Hematopoietic multipotent progenitor cell treated with erythropoietin and hydrocortisone succinate and interleukin-3 and kit ligand, for 4 days (in vitro differentiated cells): ENCODE data around the gene SLC29A3.
A peak's percentile ranks its signal among the peaks of the same experiment; 100 is the strongest.

ENCODE experiments used
- DNase-seq: peaks from one replicate; pipeline ENCODE4 v3.0.0-alpha.2; 2015

Gene SLC29A3

DNA sequence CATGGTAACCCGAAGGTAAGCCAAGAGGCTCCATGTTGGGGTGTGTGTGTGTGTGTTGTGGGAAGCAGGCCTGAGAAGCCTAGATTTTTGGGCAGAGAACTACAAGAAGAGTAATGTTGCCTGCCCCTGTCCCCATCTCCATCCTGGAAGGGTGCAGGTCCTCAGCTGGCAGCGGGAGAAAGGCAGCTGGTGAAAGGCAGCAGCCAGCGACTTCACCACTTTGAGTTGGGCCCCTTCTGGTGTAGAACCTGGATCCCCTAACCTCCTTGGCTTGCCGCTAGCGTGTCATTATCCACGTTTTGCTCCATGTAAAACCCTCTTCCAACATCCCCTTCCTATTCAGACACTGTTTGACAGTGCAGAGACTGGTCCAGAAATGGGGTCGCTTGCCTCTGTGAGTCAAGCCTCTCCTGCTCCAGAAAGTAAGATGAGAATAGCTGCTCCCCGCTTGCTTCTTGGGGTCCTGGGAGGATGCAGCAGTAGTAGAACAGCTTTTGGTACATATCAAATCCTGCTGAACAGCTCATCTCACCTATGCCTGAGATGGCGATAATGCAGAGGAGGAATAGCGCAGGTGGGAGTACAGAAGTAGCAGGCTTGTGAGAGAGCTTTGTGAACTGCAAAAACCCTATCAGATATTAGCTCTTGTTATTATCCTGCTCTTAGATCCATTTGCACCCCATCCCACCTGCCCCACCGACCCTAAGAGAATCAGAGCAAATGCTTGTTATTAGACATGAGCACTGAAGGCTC lies 55.6 kb downstream of the SLC29A3 start:
- DNase-seq, result no peak

DNA sequence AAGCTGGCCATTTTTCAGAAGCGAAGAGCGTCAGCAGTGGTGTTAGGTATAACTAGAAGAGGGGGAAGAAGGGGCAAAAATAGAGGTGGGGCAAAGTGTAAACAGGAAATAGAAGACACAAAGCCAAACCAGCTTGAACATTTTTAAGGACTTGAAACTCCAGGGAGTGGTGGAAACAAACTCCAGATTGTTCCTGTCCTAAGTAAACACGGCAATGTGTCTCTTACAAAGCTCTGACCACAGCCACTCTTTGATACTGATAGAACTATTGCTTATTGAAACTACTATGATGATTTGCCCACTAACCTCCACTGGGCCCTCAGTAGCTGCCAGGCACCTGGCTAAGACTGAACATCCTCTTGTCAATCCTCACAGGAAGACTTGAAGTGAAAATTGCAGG lies 56.9 kb downstream of the SLC29A3 start:
- no peak for DNase-seq

DNA sequence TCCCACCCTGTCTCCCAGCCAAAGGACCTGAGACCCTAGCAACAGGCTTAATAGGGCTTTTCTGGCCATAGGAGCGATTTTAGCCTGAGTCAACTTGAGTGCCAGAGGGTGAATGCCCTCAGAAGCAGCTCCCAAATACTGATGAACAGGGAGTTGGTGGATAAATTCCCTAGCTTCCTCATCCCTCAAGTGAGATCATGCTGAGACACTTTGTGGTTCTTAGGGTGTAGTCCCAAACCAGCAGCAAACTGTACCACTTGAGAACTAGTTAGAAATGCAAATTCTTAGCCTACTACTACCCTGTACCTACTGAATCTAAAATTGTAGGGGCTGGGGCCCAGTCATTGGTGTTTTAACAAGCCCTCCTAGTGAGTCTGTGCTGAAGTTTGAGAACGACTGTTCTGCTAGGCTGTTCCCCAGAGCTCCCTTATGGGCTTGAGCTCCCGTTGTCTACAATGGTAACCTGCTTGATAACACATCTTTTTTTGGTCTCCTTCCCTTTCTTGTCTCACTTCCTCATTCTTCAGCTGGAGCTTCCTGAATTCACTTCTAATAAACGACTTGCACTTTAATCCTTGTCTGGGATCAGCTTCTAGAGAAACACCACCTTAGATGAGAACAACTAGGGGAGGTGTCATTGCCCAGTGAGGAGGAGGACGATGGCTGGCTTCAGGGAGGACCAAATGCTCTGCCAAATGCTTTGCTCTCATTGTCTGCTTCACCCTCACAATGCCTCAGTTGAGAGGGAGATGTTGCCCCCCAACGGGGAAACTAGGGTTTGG lies 59.5 kb downstream of the SLC29A3 start:
- peak; percentile 69 for DNase-seq

DNA sequence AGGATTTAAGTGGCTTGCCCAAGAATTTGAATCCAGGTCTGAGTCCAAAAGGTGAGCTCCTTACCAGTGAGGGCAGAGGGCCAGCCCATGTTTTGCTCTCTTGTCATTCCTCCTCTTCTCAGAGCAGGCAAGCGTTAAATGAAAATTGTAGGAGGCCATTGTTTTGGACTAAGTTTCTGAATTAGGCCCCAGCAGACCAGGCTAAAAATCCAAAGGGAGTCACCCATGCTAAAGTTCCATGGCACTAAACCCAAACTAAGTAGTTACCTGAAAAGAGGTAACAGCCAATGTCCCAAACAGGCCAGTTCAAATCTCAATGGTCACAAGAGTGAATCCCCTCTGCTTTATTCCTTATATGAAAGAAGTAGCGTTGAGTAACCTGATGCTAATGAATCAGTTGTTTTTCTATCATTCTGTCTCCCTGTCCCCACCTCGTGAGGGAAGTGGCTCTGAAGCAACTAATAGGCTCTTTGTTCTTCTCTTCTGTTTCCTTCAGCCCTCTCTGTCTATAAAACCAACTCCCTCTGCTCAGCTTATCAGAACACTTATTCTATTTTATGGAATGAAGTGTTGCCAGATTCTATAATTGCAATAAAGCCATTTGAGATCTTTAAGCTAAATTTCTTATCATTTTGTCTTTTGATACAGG lies 60.2 kb downstream of the SLC29A3 start:
- no peak for DNase-seq

DNA sequence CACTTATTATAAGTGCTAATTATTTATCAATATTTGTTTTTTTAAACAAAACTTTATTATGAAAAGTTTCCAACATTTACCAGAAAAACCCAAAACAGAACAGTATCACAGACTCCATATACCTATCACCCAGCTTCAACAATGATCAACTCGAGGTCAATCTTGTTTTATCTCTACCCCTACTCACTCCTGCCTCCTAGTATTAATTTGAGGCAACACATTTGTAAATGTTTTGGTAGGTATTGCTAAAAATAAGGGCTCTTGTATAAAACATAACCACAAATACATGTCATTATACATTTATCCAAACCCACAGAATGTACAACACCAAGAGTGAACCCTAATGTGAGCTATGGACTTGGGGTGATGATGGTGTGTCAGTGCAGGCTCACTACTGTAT lies 61.8 kb downstream of the SLC29A3 start:
- no peak for DNase-seq

DNA sequence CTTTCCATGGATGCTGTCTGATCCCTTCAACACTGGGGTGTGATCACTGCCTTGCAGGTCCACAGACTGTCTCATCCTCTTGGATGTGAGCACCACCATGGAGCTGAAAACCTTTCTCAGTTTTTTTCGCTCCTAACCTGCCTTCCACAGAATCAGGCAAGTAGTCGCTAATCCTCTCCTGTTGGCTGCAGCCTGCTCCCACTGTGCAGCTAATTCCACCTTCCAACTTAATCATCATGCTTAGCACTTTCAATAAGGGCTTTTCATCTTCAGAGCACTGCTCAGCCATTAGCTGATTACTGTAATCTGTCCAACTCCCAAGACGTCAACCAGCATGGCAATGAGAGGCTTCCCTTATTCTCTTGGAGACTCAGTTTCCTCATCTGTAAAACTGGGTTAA lies 62.6 kb downstream of the SLC29A3 start:
- no peak for DNase-seq

DNA sequence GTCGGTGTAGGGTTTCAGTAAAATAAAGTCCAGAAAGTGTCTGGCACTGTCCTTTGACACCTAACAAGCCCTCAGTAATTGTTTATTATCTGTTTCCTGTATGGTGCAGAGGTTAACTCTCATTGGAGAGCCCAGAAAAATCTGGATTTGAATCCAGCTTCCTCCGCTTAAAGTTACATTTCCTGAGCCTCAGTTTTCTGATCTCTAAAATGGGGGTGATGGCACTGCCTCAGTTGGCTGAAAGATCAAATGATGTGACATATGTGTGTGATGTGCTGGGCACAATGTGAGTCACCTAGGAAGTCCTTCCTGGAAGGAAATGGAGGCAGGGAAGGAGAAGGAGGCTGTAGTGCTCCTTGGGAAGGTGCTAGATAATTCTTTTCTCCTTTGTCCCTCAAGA lies 63.0 kb downstream of the SLC29A3 start:
- no peak for DNase-seq

DNA sequence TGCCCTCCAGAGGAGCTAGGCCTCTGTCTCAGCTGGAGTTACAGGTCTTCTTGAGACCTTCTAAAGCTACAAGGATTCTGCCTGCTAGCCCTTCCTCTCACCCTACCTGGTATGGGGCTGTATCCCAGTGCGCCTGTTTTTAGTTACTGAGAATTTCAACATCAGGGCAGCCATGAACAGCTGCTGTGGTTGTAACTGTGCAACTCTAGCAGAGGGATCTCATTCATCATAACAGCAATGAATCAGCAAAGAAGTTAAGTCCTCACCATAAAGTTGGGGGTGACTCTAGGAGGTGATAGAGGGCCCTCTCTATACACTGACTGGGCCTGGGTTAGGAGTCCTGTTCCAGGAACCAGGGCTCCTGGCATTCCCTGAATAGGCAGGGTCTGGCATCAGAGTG lies 63.7 kb downstream of the SLC29A3 start:
- DNase-seq, result peak; percentile 74

DNA sequence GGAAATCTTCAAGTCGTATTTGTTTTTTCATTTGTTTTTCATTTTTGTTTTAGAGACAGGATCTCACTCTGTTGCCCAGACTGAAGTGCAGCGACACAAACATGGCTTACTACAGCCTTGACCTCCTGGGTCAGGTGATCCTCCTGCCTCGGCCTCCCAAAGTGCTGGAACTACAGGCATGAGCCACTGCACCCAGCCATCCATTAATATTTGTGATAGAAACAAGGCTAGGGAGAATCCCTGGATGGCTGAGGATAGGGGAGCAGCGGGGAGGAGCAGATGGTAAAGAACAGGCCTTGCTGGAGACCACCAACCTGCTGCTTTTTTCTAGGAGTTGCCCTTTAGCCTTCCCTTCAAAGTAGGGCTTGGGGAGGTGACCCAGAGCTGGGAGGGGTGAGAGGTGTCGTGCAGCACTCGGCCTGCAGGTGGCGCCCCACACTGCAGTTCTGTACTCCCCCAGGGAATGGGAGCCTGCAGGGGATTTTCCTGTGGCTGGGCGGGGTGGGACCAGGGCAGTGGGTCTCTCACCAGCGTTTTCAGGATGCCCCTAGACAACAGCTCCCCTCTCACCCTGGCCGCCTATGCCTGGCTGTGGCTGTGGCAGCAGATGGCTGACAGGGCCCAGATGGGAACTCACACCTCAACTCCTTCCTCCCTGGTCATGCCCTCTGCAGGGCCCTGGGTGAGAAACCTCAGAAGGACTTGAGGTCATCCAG lies 65.1 kb downstream of the SLC29A3 start:
- peak; percentile 75 for DNase-seq

DNA sequence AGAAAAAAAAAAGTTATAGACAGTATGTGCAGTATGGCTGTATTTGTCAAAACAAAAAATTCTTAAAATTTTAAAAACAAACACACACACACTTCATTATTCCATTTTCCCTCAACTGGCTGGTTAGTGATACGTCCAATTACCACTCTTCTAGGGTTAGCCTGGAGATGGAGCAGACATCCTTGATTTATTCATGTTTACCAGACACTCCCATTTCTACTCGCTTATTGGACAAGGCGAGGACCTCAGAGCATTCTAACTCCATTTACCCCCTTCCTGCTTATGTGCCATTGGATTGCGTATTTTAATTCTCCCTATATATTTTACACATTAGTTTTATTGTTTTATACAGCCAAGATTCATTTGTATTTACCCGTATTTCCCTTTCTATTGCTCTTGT lies 69.1 kb downstream of the SLC29A3 start:
- no peak for DNase-seq

DNA sequence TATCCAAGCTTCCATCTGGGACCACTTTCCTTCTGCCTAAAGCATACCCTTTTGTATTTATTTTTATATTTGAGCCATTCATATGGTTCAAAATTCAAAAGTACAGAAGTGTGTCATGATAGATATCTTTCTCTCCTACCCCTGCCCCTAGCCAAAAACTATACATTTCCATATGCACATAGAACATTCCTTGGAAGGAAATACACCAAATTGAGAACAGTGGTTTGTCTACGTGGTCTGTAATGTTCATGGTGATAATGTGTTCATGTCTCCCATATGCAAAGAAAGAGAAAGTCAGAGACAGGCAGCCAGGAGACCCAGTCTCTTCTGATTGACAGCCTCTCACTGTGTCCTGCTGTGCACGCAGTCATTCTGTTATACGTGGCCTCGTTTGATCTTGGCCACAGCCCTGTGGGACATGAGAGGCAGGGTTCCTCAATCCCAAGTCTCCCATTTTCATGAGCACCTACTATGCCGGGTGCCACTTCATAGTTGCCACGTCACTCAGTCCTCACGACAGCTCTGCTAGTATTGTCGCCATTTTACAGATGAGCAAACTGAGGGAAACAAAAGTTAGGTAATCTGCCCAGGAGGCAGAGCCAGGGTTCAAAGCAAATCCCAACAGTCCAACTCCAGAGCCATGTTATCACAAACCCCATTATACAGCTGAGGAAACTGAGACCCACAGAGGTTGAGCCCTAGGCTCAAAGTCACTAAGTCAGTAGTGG lies 69.7 kb downstream of the SLC29A3 start:
- no peak for DNase-seq

DNA sequence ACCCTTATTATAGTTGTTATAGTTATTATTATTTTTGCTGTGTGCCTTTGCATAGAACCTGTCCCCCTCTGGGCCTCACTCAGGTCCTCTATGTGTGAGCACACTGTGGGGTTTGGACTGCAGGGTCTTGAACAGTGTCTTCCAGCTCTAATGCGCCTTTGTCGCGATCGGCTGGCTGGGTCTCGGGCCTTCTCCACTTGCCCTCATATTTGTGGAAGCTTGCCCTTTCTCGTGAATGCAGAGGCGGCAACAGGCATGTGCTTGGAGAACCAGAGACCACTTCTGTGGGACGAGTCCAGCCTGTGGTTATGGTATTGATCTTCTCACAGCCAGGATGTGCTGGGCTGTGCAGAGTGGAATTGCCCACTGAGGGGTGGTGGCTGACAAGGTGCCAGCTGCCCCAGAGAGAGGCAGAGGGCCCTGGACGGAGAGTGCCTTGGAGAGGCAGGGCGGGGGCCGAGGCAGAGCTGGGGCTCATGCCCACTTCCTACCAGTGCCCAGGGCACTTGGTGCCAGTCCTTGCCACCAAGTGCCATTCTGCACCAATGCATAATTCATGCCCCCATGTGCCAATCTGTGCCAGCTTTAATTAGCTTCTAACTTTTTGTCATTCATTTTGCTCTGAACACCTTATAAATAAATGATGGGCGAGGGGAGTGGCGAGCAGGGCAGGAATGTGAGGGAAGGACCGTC lies 70.9 kb downstream of the SLC29A3 start:
- DNase-seq, result no peak

DNA sequence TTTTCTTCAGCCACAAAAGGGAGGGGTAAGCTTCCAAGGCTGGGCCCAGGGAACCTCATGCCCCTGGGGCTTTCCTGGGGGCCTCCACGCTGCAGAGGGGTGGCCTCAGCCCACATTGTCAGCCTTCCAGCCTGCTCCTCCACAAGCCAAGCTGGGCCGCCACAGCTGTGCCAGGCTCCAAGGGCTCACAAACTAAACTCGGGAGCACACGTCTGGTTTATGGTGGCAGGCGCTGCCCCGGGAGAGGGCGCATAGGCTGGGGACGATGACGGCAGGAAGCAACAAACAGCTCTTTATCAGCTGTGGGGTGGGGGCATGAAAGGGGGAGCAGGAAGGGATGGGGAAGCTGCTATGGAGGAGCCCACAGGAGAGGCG lies 71.4 kb downstream of the SLC29A3 start:
- peak; percentile 63 for DNase-seq

DNA sequence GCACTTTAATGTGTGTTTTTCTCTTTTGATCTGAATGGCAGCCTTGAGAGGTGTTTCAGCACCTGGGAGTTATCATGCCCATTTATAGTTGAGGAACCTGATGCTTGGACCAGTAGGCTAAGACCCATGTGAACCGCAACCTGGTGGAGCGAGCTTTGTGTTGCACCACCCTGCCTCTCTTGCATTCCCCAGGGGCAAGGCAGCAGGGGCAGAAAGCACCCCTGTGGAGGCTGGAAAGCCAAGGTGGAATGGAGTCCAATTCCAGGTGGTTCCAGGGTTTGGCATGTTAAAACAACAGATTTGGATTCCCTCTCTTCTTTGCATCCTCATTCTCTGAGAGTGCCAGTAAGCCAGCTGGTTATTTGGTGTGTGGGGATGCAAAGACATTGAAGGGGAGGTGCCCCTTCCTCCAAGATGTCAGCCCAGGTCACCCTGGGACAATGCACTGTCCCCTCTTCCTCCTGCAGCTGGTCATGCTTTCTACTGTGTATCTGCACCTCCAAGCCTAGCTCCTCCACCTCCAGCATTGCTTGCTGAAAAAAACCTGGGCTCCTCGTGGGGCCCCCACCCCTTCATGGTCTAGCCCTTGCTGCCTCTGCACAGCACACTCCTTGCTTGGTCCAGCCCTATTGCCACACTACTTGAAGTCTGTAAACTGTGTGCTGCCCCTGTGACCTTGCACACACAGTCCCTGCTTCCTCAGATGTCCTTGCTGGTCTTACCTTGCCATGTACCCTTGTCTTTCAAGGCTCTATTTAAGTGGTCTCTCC lies 72.0 kb downstream of the SLC29A3 start:
- no peak for DNase-seq

DNA sequence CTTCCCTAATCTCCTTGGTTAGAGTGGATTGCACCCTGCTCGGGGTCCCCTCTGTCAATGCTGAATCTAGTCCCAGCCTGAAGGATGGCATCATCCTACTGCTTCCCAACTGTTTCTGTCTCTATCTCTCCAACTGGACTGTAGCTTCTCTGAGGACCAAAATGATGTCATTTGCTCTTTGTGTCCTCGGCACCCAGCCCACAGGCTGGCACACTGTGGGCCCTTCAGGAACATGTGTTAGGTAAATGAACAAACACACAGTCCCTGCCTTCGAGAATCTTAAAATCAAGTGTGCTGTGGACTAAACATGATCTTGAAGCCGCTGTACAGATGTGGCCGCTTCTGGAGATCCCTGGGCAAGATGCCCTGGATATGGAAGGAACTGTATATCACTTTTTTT lies 72.6 kb downstream of the SLC29A3 start:
- no peak for DNase-seq

DNA sequence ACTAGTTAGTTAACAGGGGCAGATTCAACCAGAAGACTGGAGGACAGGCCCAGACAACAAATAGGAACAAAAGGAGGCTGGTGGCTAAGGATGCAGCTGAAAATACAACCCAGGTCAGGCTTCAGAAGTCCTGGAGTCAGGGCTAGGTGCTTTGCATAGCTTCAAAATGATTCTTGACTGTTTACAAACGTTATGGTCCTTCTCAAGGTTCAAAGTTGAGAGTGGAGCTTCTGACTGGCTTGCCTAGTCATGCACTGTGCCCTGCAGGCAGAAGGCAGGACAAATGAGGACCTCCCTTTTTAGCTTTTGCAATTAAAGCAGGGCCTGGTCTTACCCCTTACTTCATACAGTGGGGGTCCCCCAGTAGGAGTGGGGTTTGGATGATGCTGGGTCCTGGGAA lies 73.2 kb downstream of the SLC29A3 start:
- DNase-seq, result no peak

DNA sequence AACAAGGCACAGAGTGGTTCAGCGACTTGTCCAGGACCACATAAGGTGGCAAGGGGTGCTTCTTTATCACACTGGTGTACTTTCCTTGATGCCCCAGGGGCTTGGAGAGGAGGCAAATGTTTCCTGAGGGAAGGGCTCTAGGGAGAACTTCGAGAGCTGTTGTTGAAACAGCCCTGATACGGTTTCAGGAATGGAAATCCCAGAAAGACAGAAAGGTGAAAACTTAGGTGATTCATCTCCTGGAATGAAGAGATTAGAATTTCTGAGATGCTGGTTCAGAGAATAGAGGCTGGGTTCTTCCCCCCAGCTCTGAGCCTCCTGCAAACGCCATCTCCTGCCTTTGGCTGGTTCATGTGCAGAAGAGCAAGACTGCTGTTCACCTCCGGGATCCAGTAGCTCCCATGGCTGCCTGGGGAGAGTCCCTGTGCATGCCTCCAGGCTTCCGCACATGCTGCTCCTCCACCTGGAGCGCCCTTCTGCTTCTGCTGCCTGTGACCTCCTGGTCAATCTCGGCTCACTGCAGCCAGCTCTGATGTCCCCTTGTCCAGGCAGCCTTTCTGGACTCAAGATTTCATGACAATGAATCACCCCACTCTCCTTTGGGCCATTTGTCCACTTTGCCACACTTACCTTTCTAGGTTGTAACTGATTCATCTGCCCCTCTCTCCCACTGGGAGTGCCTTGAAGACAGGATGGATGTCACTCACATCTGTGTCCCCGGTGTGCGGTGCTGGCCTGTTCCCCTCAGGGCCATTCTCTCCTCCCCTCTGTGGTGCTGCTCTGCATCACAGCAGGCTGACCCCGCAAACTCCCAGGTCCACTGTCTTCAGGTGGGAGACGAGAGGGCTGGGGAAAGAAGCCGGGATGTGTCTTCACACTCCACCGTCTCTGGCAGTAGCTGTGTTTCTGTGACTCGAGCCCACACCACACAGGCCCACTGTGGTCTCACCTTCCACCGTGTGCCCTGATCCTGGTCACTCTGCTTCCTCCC lies 74.0 kb downstream of the SLC29A3 start:
- no peak for DNase-seq

DNA sequence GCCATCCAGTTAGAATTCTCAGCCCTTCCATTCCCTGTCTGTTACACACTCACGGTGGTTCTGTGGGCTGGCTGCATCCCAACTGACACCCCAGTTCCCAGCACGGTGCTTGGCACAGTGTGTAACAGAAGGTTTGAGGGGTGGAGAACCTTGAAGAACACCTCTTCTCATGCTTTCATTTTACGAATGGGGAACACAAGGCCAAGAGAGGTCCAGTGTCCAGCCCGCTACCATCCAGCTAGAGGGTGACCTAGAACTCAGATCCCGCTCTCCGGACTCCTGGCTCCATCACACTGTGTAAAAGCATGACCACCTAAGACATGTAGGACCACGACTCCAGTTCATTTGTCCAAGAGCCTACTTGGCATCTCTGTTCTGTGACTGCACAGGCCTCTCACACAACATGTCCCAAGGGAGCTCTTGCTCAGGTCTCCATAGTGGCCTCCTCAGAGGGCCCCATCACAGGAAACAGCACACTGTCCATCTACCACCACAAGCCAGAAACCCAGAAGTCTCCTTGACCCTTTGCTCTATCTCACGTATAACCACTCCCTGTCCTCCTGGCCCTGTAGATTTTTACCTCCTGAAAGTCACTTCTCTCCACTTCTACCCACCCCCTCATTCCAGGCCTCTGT lies 74.9 kb downstream of the SLC29A3 start:
- no peak for DNase-seq

DNA sequence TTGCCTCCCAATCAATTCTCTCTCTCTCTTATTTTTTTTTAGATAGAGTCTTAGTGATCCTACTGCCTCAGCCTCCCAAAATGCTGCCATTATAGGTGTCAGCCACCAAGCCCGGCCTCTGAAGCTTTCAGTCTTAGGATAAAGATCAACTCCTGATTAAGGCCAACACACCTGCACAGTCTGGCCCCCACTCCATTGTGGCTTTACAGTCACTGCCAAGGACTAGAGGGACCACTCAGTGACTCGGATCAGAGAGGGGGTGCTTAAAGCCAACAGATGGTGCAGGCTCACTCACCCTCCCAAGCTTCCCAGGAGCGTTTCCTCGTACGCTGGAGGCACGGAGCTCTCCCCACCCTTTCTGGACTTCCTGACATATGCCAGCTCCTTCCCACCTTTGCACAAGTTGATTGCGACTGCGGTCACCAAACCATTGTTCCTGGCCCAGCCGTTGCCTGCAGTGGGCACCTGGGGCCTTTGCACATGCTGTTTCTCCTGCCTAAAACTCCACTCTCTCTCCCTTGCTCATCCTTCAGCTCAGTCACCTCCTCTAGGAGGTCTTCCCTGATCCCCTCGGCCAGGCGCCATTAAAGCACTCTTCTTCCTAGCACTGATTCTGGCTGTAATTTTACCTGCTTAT lies 76.0 kb downstream of the SLC29A3 start:
- DNase-seq, result no peak
